GM12878 (cell line): ENCODE data around the gene MORC3. TPM values are rescaled to one million over a fixed set of nuclear protein-coding genes. Genes with fewer than 3 reads are reported as not detected.

Source experiments
- ATAC-seq: fragments of 200-7000 bp; cut with Tn5 transposase; 3 replicates; pipeline ENCODE4 v1.9.1; 2020; ENCODE audit warnings: mild to moderate bottlenecking, moderate library complexity
- BruUV-seq: library from RNA; stranded (reverse); fragments of 400-500 nt; replicated peaks from 2 replicates; lab custom pipeline; 2021; lab: Mats Ljungman, UMichigan
- CTCF ChIA-PET: fragments of 300-600 bp; sonication (Branson Sonifier 250); formaldehyde crosslinking; extraction: SDS; loops from one replicate; lab custom pipeline; 2021; ENCODE audit warnings: inconsistent platforms; lab: Yijun Ruan, JAX
- POLR2A ChIA-PET: fragments of 350-600 bp; formaldehyde crosslinking; extraction: SDS; loops from one replicate; lab custom pipeline; 2021; ENCODE audit warnings: inconsistent platforms; lab: Charles Lee
- RAD21 ChIA-PET: fragments of 300-600 bp; sonication (Branson Sonifier 250); formaldehyde crosslinking; loops from one replicate; lab custom pipeline; 2023; ENCODE audit warnings: antibody characterized with exemption; ENCODE audit not compliant: unreplicated experiment; lab: Charles Lee
- SMC1A ChIA-PET: fragments of 300-600 bp; sonication (Branson Sonifier 250); formaldehyde crosslinking; loops from one replicate; lab custom pipeline; 2023; ENCODE audit not compliant: unreplicated experiment, uncharacterized antibody; lab: Charles Lee
- DNase-seq: peaks from one replicate; pipeline ENCODE4 v3.0.0-alpha.2; 2011; ENCODE audit warnings: low read depth, low spot score
- FAIRE-seq: peaks from 3 replicates; lab custom pipeline; 2011; peaks lifted over from hg19 to GRCh38; lab: Jason Lieb, UNC
- H2AFZ ChIP-seq: 2 replicates; pipeline ENCODE4 v1.6.0; 2011; ENCODE audit warnings: low read depth, low read length, control low read depth; ENCODE audit not compliant: control insufficient read depth
- H3K27ac ChIP-seq: 2 replicates; pipeline ENCODE4 v1.5.1; 2011; ENCODE audit warnings: control low read depth; ENCODE audit not compliant: control insufficient read depth, insufficient read depth
- H3K27me3 ChIP-seq, 2 experiments: replicated peaks in 1 of 2; 2 replicates each; pipeline versions ENCODE4 v1.6.0 to v1.6.1; 2011; ENCODE audit warnings: low read length in 1 of 2; ENCODE audit not compliant: control insufficient read depth in 2 of 2, insufficient read depth in 2 of 2
- H3K36me3 ChIP-seq, 2 experiments: 2 replicates each; pipeline ENCODE4 v1.5.1; 2011; ENCODE audit warnings: low read length in 1 of 2; ENCODE audit not compliant: control insufficient read depth in 2 of 2, insufficient read depth in 2 of 2
- H3K4me1 ChIP-seq: 2 replicates; pipeline ENCODE4 v1.6.1; 2011; ENCODE audit warnings: mild to moderate bottlenecking, low read length, moderate library complexity, mixed read lengths; ENCODE audit not compliant: control insufficient read depth, insufficient read depth
- H3K4me2 ChIP-seq: 2 replicates; pipeline ENCODE4 v1.6.0; 2011; ENCODE audit warnings: control low read depth; ENCODE audit not compliant: control insufficient read depth, insufficient read depth
- H3K4me3 ChIP-seq: fragments of 200-600 bp; sonication (generic); 2 replicates; pipeline ENCODE4 v1.5.1; 2016
- H3K79me2 ChIP-seq: 2 replicates; pipeline ENCODE4 v1.6.0; 2011; ENCODE audit warnings: low read length; ENCODE audit not compliant: control insufficient read depth, insufficient read depth
- H3K9ac ChIP-seq: 2 replicates; pipeline ENCODE4 v1.8.0; 2011; ENCODE audit warnings: low read length, control low read depth, mixed read lengths; ENCODE audit not compliant: control insufficient read depth, insufficient read depth
- H3K9me3 ChIP-seq: replicated peaks from 3 replicates; pipeline ENCODE4 v1.5.1; 2011; ENCODE audit warnings: mild to moderate bottlenecking, low read length; ENCODE audit not compliant: control insufficient read depth, insufficient read depth
- H4K20me1 ChIP-seq: 2 replicates; pipeline ENCODE4 v1.6.0; 2011; ENCODE audit not compliant: control insufficient read depth, insufficient read depth
- CBX3 ChIP-seq: fragments of 200-600 bp; sonication (generic); IDR thresholded peaks from 2 replicates; pipeline ENCODE4 v1.6.1; 2016; ENCODE audit warnings: low read depth, borderline replicate concordance
- HDAC2 ChIP-seq: fragments of 200-600 bp; sonication (generic); IDR thresholded peaks from 2 replicates; pipeline ENCODE4 v1.6.1; 2017
- IKZF2 ChIP-seq, 2 experiments: fragments of 450-650 bp; IDR thresholded peaks; 2 replicates each; pipeline ENCODE4 v1.6.1; 2017; ENCODE audit warnings: mild to moderate bottlenecking in 2 of 2, moderate library complexity in 2 of 2
- IRF5 ChIP-seq: fragments of 450-650 bp; IDR thresholded peaks from 2 replicates; pipeline ENCODE4 v1.6.1; 2017; ENCODE audit warnings: borderline replicate concordance
- NR2C2 ChIP-seq: IDR thresholded peaks from 2 replicates; pipeline ENCODE4 v1.6.1; 2011; ENCODE audit warnings: borderline replicate concordance, low read depth; ENCODE audit not compliant: control insufficient read depth, insufficient read length
- SMARCA5 ChIP-seq: fragments of 450-650 bp; IDR thresholded peaks from 2 replicates; pipeline ENCODE4 v1.6.1; 2017; ENCODE audit warnings: mild to moderate bottlenecking
- SPI1 ChIP-seq: IDR thresholded peaks from 2 replicates; pipeline ENCODE4 v1.6.1; 2011; ENCODE audit warnings: low read depth, mild to moderate bottlenecking, low read length, moderate library complexity, borderline replicate concordance; ENCODE audit not compliant: insufficient read depth
- TARDBP ChIP-seq: IDR thresholded peaks from 2 replicates; pipeline ENCODE4 v1.6.1; 2016; ENCODE audit warnings: borderline replicate concordance
- USF1 ChIP-seq: IDR thresholded peaks from 2 replicates; pipeline ENCODE4 v1.6.1; 2011; ENCODE audit warnings: borderline replicate concordance, low read depth, mild to moderate bottlenecking, moderate library complexity, mixed read lengths, low read length; ENCODE audit not compliant: insufficient read depth; ENCODE audit errors: extremely low read length
- ZBED1 ChIP-seq: IDR thresholded peaks from 2 replicates; pipeline ENCODE4 v1.6.1; 2016; ENCODE audit warnings: borderline replicate concordance
- ZNF24 ChIP-seq: fragments of 450-650 bp; IDR thresholded peaks from 2 replicates; pipeline ENCODE4 v1.6.1; 2017; ENCODE audit warnings: antibody characterized with exemption, mild to moderate bottlenecking
- ZNF274 ChIP-seq: IDR thresholded peaks from one replicate; pipeline ENCODE4 v1.8.0; 2011; ENCODE audit not compliant: insufficient read length, insufficient read depth
- ZZZ3 ChIP-seq: IDR thresholded peaks from 2 replicates; pipeline ENCODE4 v1.6.1; 2011; ENCODE audit warnings: low read depth; ENCODE audit not compliant: control insufficient read depth, insufficient read length
- WGBS: methylation state at CpG from one replicate; pipeline ENCODE4 v1.1.6; 2016; ENCODE audit warnings: low lambda C conversion rate; ENCODE audit not compliant: insufficient replicate concordance, insufficient coverage; ENCODE audit errors: missing lambda C conversion rate; 5-methylcytosine and 5-hydroxymethylcytosine counted together
- in situ Hi-C: fragments of 300-500 bp; cut with MboI; formaldehyde crosslinking; loops from 9 replicates; pipeline ENCODE4 v1.14.3; 2018; ENCODE audit warnings: mixed read lengths
- intact Hi-C: fragments of 100-400 bp; cut with micrococcal nuclease; formaldehyde crosslinking; loops from one replicate; pipeline ENCODE4 v1.14.2; 2022; ENCODE audit not compliant: unreplicated experiment
- polyA plus RNA-seq, 11 experiments: library from polyadenylated mRNA; depleted of rRNA in 4 of 11; unstranded in 6 of 11; stranded (reverse) in 5 of 11; fragments of >200 nt; fragmentation: Nextera tagmentation in 4 of 11; fragmentation: Illumina TruSeq in 1 of 11; extraction: Ambion mirVana in 4 of 11; extraction: Trizol in 1 of 11; gene quantifications; 1 replicate in 1 of 11; 2 replicates in 10 of 11; pipeline versions ENCODE4 v1.2.1 to v1.2.3, GENCODE V29; 2011 to 2016; ENCODE audit warnings: inconsistent platforms in 2 of 11, missing spikeins in 2 of 11, low read depth in 1 of 11
- total RNA-seq, 4 experiments: library from RNA; depleted of rRNA in 3 of 4; stranded (reverse); fragments of >200 nt in 3 of 4; fragmentation: Illumina TruSeq in 1 of 4; extraction: Trizol in 1 of 4; gene quantifications; 2 replicates each; pipeline versions ENCODE4 v1.2.1 to v1.2.3, GENCODE V29; 2013 to 2021
- TF ChIP-seq, protein P1 (sequence below): IDR thresholded peaks from 2 replicates; pipeline ENCODE4 v1.6.1; 2012; ENCODE audit warnings: low read length, inconsistent platforms
- TF ChIP-seq, protein P2 (sequence below): fragments of 150-350 bp; IDR thresholded peaks from 2 replicates; pipeline ENCODE4 v1.6.1; 2014; ENCODE audit warnings: mild to moderate bottlenecking, low read depth, low read length

The MORC3 gene
- total and polyA plus RNA-seq, 10 of the 15 experiments (the other 5 are each of a cell fraction or from before 2014, with no cell fraction given), result 5.5 to 29.9 (median 16.3) TPM

DNA sequence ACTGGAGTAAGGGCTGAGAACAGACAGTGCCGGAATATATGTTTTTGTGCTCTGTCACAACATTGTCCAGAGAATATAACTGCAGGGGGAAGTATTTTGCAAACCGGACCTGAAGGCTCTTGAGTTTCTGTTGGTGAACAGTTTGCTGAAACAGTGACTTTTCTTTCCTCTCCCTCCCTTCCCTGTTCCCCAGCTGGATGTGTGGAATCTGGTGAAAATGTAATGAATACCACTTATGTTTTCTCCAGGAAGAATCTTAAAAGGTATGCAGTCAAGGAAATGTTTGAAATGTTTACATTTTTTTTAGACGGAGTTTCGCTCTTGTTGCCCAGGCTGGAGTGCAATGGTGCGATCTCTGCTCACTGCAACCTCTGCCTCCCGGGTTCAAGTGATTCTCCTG lies 88.6 kb downstream of the MORC3 start:
- FAIRE-seq, result no peak
- no peaks in the 10 kb centered on the region for H3K9me3 ChIP-seq
- WGBS, result 97% methylated on average over 6 of the region's 6 CpGs
- H3K27ac ChIP-seq, result no peak overlapping the region
- H2AFZ ChIP-seq, result no peak overlapping the region
- no peaks in the 10 kb centered on the region for H3K79me2 ChIP-seq
- H4K20me1 ChIP-seq, result no peaks in the 10 kb centered on the region
- POLR2A ChIA-PET, result no interaction called here
- H3K4me1 ChIP-seq, result no peaks in the 10 kb centered on the region
- TF ChIP-seq NR2C2 (no peak), ZNF274 (no peak), ZNF24 (no peak), IRF5 (no peak), ZZZ3 (no peak), SPI1 (no peak), TARDBP (no peak), USF1 (no peak), IKZF2 (IDR thresholded peaks at IDR 0.05) (no peak), HDAC2 (no peak), CBX3 (no peak), SMARCA5 (no peak), ZBED1 (no peak)
- TF ChIP-seq, protein P1, sequence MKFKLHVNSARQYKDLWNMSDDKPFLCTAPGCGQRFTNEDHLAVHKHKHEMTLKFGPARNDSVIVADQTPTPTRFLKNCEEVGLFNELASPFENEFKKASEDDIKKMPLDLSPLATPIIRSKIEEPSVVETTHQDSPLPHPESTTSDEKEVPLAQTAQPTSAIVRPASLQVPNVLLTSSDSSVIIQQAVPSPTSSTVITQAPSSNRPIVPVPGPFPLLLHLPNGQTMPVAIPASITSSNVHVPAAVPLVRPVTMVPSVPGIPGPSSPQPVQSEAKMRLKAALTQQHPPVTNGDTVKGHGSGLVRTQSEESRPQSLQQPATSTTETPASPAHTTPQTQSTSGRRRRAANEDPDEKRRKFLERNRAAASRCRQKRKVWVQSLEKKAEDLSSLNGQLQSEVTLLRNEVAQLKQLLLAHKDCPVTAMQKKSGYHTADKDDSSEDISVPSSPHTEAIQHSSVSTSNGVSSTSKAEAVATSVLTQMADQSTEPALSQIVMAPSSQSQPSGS, result no peak
- TF ChIP-seq, protein P2, sequence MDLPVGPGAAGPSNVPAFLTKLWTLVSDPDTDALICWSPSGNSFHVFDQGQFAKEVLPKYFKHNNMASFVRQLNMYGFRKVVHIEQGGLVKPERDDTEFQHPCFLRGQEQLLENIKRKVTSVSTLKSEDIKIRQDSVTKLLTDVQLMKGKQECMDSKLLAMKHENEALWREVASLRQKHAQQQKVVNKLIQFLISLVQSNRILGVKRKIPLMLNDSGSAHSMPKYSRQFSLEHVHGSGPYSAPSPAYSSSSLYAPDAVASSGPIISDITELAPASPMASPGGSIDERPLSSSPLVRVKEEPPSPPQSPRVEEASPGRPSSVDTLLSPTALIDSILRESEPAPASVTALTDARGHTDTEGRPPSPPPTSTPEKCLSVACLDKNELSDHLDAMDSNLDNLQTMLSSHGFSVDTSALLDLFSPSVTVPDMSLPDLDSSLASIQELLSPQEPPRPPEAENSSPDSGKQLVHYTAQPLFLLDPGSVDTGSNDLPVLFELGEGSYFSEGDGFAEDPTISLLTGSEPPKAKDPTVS, result no peak
- TF ChIP-seq, all 136 proteins: peak for 0
- ChIA-PET SMC1A (no interaction called here), CTCF (no interaction called here), RAD21 (no interaction called here)
- no peak overlapping the region for H3K4me2 ChIP-seq
- peaks cover 6 to 10% of the 10 kb centered on the region in 2 experiments; a peak in 3 of 4 replicates for H3K36me3 ChIP-seq
- intact Hi-C loops, result no loop called here
- H3K27me3 ChIP-seq, result no peaks in the 10 kb centered on the region
- H3K9ac ChIP-seq, result no peak overlapping the region
- DNase-seq (no peak), ATAC-seq (no peak)
- BruUV-seq, result no TSS peak
- no peak overlapping the region for H3K4me3 ChIP-seq
- in situ Hi-C loops, result no loop called here
